HepG2 (cell line): Measurements from ENCODE around the gene DDOST. TPM values are rescaled to one million over a fixed set of nuclear protein-coding genes. Genes with fewer than 3 reads are reported as not detected.

ENCODE experiments used
- EEA1 ChIP-seq: sonication (generic); formaldehyde crosslinking; IDR thresholded peaks from 2 replicates; pipeline ENCODE4 v1.5.1; 2020; ENCODE audit warnings: mild to moderate bottlenecking, missing genetic modification reagents, borderline replicate concordance
- ETV6 ChIP-seq: sonication (generic); formaldehyde crosslinking; conservative IDR thresholded peaks from 2 replicates; pipeline ENCODE4 v1.4.0; 2020; ENCODE audit warnings: missing genetic modification reagents
- FOXP4 ChIP-seq: sonication (generic); formaldehyde crosslinking; IDR thresholded peaks from 2 replicates; pipeline ENCODE4 v1.4.0; 2020; ENCODE audit warnings: missing genetic modification reagents
- IRF9 ChIP-seq: sonication (generic); formaldehyde crosslinking; IDR thresholded peaks from 2 replicates; pipeline ENCODE4 v1.8.0; 2022; ENCODE audit warnings: missing genetic modification reagents, mild to moderate bottlenecking, borderline replicate concordance
- KLF9 ChIP-seq: IDR thresholded peaks from 2 replicates; pipeline ENCODE4 v1.6.1; 2016; ENCODE audit warnings: low read depth
- NR0B2 ChIP-seq: sonication (generic); formaldehyde crosslinking; IDR thresholded peaks from 2 replicates; pipeline ENCODE4 v1.4.0; 2020; ENCODE audit warnings: mild to moderate bottlenecking, missing genetic modification reagents
- PLRG1 ChIP-seq: fragments of 450-650 bp; conservative IDR thresholded peaks from 2 replicates; pipeline ENCODE4 v1.6.1; 2016
- PRPF4 ChIP-seq: fragments of 200-400 bp; formaldehyde crosslinking; IDR thresholded peaks from 2 replicates; pipeline ENCODE4 v1.6.1; 2016; ENCODE audit warnings: low read length, low read depth; ENCODE audit not compliant: poor library complexity, severe bottlenecking
- RXRA ChIP-seq: sonication (generic); formaldehyde crosslinking; IDR thresholded peaks from 2 replicates; pipeline ENCODE4 v1.5.1; 2020; ENCODE audit warnings: missing genetic modification reagents
- SAP130 ChIP-seq: IDR thresholded peaks from 2 replicates; pipeline ENCODE4 v1.6.1; 2016; ENCODE audit warnings: low read depth
- SRSF1 ChIP-seq: fragments of 200-400 bp; formaldehyde crosslinking; optimal IDR thresholded peaks from 2 replicates; pipeline ENCODE3; 2017; ENCODE audit warnings: mild to moderate bottlenecking, low read depth, low read length, moderate library complexity
- SRY ChIP-seq: sonication (generic); formaldehyde crosslinking; IDR thresholded peaks from 2 replicates; pipeline ENCODE4 v1.8.0; 2022; ENCODE audit warnings: mild to moderate bottlenecking, missing genetic modification reagents
- TCF12 ChIP-seq, 2 experiments: fragments of 450-650 bp in 1 of 2; sonication (generic) in 1 of 2; formaldehyde crosslinking in 1 of 2; IDR thresholded peaks; 2 replicates each; pipeline versions ENCODE4 v1.6.1 to v1.8.0; 2017 to 2022; ENCODE audit warnings: antibody characterized with exemption in 1 of 2, mild to moderate bottlenecking in 1 of 2, missing genetic modification reagents in 1 of 2, moderate library complexity in 1 of 2
- ZBTB46 ChIP-seq: sonication (generic); formaldehyde crosslinking; IDR thresholded peaks from 2 replicates; pipeline ENCODE4 v1.4.0; 2020; ENCODE audit warnings: mild to moderate bottlenecking, missing genetic modification reagents, borderline replicate concordance
- ZC3H4 ChIP-seq: sonication (generic); formaldehyde crosslinking; IDR thresholded peaks from 2 replicates; pipeline ENCODE4 v1.4.0; 2020; ENCODE audit warnings: missing genetic modification reagents, borderline replicate concordance
- ZNF281 ChIP-seq: sonication (generic); formaldehyde crosslinking; IDR thresholded peaks from 2 replicates; pipeline ENCODE4 v1.4.0; 2020; ENCODE audit warnings: missing genetic modification reagents, borderline replicate concordance
- ZNF33B ChIP-seq: sonication (generic); formaldehyde crosslinking; IDR thresholded peaks from 2 replicates; pipeline ENCODE4 v1.5.1; 2020; ENCODE audit warnings: mild to moderate bottlenecking, missing genetic modification reagents
- ZNF740 ChIP-seq: sonication (generic); formaldehyde crosslinking; IDR thresholded peaks from 2 replicates; pipeline ENCODE4 v1.4.0; 2020; ENCODE audit warnings: missing genetic modification reagents
- ZSCAN29 ChIP-seq: sonication (generic); formaldehyde crosslinking; conservative IDR thresholded peaks from 2 replicates; pipeline ENCODE4 v1.4.0; 2020; ENCODE audit warnings: mild to moderate bottlenecking, missing genetic modification reagents
- polyA plus RNA-seq, 8 experiments: library from polyadenylated mRNA; depleted of rRNA in 3 of 8; stranded (reverse) in 7 of 8; unstranded in 1 of 8; fragments of >200 nt; fragmentation: Illumina TruSeq in 4 of 8; extraction: Trizol in 4 of 8; gene quantifications; 2 replicates each; pipeline versions ENCODE4 v1.2.1 to v1.2.3, GENCODE V29; 2011 to 2016; ENCODE audit warnings: low read depth in 4 of 8, missing spikeins in 1 of 8, mixed read lengths in 1 of 8; ENCODE audit not compliant: insufficient read depth in 1 of 8
- total RNA-seq, 5 experiments: library from RNA; depleted of rRNA; stranded (reverse); fragments of >200 nt; fragmentation: Illumina TruSeq; extraction: Trizol; gene quantifications; 2 replicates each; pipeline ENCODE4 v1.2.3, GENCODE V29; 2016; ENCODE audit warnings: low read depth in 1 of 5

DDOST gene
- total and polyA plus RNA-seq, 2 of the 13 experiments (the other 11 are each of a cell fraction or from before 2014, with no cell fraction given), result 335 to 494 TPM

- TF ChIP-seq ZNF281 (CRISPR knock-in tag) (0 out of 2 replicates have a peak, but pooled peaks have one; percentile 5), RXRA (CRISPR knock-in tag) (no peak), PLRG1 (no peak), SRSF1 (peak; percentile 7), PRPF4 (no peak), ZC3H4 (CRISPR knock-in tag) (no peak), IRF9 (no peak), ZNF740 (CRISPR knock-in tag) (no peak), SAP130 (CRISPR knock-in tag) (no peak), ZNF33B (CRISPR knock-in tag) (no peak), ETV6 (no peak), FOXP4 (CRISPR knock-in tag) (no peak), NR0B2 (CRISPR knock-in tag) (0 out of 2 replicates have a peak, but pooled peaks have one; percentile 14), KLF9 (CRISPR knock-in tag) (0 out of 2 replicates have a peak, but pooled peaks have one; percentile 10), ZBTB46 (CRISPR knock-in tag) (no peak), SRY (CRISPR knock-in tag) (peak; percentile 52; the same call in 1 of the 2 replicates), EEA1 (CRISPR knock-in tag) (no peak), ZSCAN29 (CRISPR knock-in tag) (no peak), TCF12 (IDR thresholded peaks at IDR 0.05) (no peak), TCF12 (CRISPR knock-in tag; IDR thresholded peaks at IDR 0.05) (no peak)
Observed at GRCh38 chr1:20660847-20661206, 342 bp downstream of the DDOST start (continued).
